GM12878 (cell line): ENCODE data around the gene GAS2L1.

ENCODE experiments used
- HCFC1 ChIP-seq: fragments of 150-350 bp; IDR thresholded peaks from 2 replicates; pipeline ENCODE4 v1.6.1; 2014; ENCODE audit warnings: low read length
- MYC ChIP-seq: IDR thresholded peaks from 2 replicates; pipeline ENCODE4 v1.6.1; 2011; ENCODE audit warnings: mild to moderate bottlenecking, low read length, moderate library complexity, inconsistent platforms; ENCODE audit not compliant: insufficient read depth, insufficient replicate concordance, insufficient read length, severe bottlenecking

DNA sequence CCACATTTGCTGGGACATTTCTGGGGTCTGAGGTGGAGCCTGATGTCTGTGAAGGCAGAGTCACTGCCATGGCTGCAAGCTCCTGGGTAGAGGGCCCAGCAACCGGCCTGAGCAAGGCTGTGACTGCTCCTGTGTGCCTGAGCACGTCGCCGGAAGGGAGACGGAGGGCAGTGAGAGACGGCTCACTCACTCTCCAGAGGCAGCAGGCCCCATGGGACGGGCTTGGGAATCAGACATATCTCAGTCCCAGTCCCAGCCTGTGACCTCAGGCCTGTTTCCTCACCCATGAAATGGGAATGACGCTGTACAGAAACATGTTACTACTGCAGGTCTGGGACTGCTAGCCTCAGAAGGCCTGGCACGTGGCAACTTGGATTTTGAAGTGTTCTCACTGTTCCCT lies 45.4 kb downstream of the GAS2L1 start:
- TF ChIP-seq HCFC1 (no peak), MYC (no peak)
